Thyroid gland (tissue), 4 donors: Measurements from ENCODE around the gene ACD. TPM values are rescaled to one million over a fixed set of nuclear protein-coding genes. Genes with fewer than 3 reads are reported as not detected.

ENCODE experiments used
- DNase-seq, 2 donors: peaks; one replicate each; pipeline ENCODE4 v3.0.0-alpha.2; 2019
- H3K27ac ChIP-seq, 3 donors: fragments of 200-600 bp; sonication (generic); 1 replicate in 2 of 3; 2 replicates in 1 of 3; pipeline ENCODE4 v1.5.1; 2016 to 2019; ENCODE audit warnings: mild to moderate bottlenecking in 1 of 3, moderate library complexity in 1 of 3
- H3K27me3 ChIP-seq: fragments of 200-600 bp; sonication (generic); one replicate; pipeline ENCODE4 v1.5.1; 2019
- H3K36me3 ChIP-seq, 2 donors: fragments of 200-600 bp; sonication (generic); one replicate each; pipeline ENCODE4 v1.5.1; 2016 to 2019
- H3K4me1 ChIP-seq, 2 donors: fragments of 200-600 bp; sonication (generic); one replicate each; pipeline ENCODE4 v1.5.1; 2017 to 2019
- H3K4me3 ChIP-seq, 3 donors: fragments of 200-600 bp; sonication (generic); replicated peaks in 1 of 3; 1 replicate in 2 of 3; 2 replicates in 1 of 3; pipeline ENCODE4 v1.5.1; 2016; ENCODE audit warnings: mild to moderate bottlenecking in 1 of 3
- H3K9me3 ChIP-seq: fragments of 200-600 bp; sonication (generic); one replicate; pipeline ENCODE4 v1.5.1; 2017
- CTCF ChIP-seq, 6 experiments: fragments of 200-600 bp in 3 of 6; fragments of 450-650 bp in 3 of 6; sonication (generic) in 3 of 6; IDR thresholded peaks; one replicate each; pipeline ENCODE4 v1.5.1; 2016 to 2019; ENCODE audit warnings: antibody characterized with exemption in 6 of 6, mild to moderate bottlenecking in 2 of 6, inconsistent platforms in 1 of 6, moderate library complexity in 1 of 6
- POLR2A ChIP-seq, 2 donors: fragments of 450-650 bp; IDR thresholded peaks; one replicate each; pipeline ENCODE4 v1.6.1; 2017; ENCODE audit warnings: antibody characterized with exemption in 2 of 2, mild to moderate bottlenecking in 2 of 2, moderate library complexity in 1 of 2
- WGBS, 2 donors: methylation state at CpG; one replicate each; pipeline ENCODE4 v1.1.5; 2017; 5-methylcytosine and 5-hydroxymethylcytosine counted together
- intact Hi-C: fragments of 100-400 bp; cut with DNase I; formaldehyde crosslinking; loops from one replicate; pipeline ENCODE4 v1.15.1; 2023
- total RNA-seq, 4 donors: library from RNA; depleted of rRNA; stranded (reverse); fragments of >200 nt; gene quantifications; one replicate each; pipeline ENCODE4 v1.2.3, GENCODE V29; 2016

ACD gene
- total RNA-seq, 4 donors from 2014 or later = 9.3 to 28.7 (median 21.5) TPM

GRCh38 chr16:67660564-67661028, 536 bp upstream of the ACD start, which contains the start of gene PARD6A:
Gene PARD6A (plus strand): TSS chr16:67660960. CDS start chr16:67661039, 79 bp downstream.
- Histone ChIP-seq H3K9me3 (no peaks in the 10 kb centered on the region), H3K4me3 (peak within 1 kb of the TSS; percentile 23 to 83 (median 51)), H3K4me1 (peaks cover 14 to 19% of the 10 kb centered on the region in 2 donors), H3K27me3 (no peaks in the 10 kb centered on the region), H3K36me3 (no peaks in the 10 kb centered on the region), H3K27ac (peak within 1 kb of the TSS; percentile 59 to 97 (median 92))
- TF ChIP-seq POLR2A (IDR thresholded peaks at IDR 0.05) (no peak), CTCF (IDR thresholded peaks at IDR 0.05) (no peak)
- peak; percentile 84 to 86 for DNase-seq
- intact Hi-C loops = loop anchor here (10.0 kb wide), 1 partner anchor 274 kb away; the partner anchor contains the start of genes CTRL and PSMB10
- 0 to 1% methylated on average over 9 to 29 of the region's 48 CpGs for WGBS, 2 donors

DNA sequence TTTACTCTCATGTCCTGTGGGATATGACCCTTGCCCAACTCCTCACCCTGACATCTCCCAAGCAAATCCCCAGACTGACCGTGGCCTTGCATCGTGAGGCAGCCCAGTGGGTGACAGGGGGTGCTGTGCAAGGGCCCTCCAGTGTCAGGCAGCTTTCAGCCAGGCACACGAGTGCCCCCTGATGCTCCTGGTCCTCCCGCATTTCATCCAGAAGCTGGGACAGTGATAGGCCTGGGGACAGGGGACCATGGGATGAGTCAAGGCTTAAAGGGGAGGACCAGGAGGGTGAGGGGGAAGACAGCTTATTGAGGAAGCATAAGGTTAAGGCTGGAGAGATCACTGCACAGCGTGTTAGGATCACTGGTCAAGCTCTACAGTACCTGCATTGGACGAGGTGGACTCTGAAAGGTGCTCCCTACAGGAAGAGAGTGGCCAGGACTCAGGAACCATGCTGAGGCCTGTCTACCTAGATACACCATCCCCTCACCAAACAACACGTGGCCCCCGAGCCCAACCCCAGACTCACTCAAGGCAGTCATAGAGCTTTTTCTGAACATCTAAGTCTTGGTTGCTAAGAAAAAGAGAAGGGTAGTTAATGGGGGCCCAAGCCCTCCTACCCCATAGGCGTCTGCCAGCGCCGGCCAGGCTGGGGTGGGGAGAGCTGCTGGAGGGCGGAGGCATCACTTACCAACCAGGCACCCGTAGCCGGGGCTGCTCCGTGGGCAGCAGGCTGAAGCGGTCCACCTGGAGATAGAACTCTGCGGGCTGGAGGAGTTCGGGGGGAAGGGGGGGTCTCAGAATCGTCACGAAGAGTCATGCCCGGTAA, 998 bp downstream of the ACD start:
- Histone ChIP-seq H3K9me3 (no peaks in the 10 kb centered on the region), H3K27me3 (peaks cover 6% of the 10 kb centered on the region), H3K36me3 (no peaks in the 10 kb centered on the region), H3K27ac (no peak overlapping the region), H3K4me3 (peak overlapping the region in 1 of 3 donors; percentile 83), H3K4me1 (peaks cover 14 to 16% of the 10 kb centered on the region in 2 donors)
- WGBS, 2 donors = 54 to 73% methylated on average over 9 to 17 of the region's 21 CpGs
- DNase-seq = no peak
- no peak for TF ChIP-seq POLR2A (IDR thresholded peaks at IDR 0.05)
- no peak for TF ChIP-seq CTCF (IDR thresholded peaks at IDR 0.05)
- intact Hi-C loops = no loop called here

DNA sequence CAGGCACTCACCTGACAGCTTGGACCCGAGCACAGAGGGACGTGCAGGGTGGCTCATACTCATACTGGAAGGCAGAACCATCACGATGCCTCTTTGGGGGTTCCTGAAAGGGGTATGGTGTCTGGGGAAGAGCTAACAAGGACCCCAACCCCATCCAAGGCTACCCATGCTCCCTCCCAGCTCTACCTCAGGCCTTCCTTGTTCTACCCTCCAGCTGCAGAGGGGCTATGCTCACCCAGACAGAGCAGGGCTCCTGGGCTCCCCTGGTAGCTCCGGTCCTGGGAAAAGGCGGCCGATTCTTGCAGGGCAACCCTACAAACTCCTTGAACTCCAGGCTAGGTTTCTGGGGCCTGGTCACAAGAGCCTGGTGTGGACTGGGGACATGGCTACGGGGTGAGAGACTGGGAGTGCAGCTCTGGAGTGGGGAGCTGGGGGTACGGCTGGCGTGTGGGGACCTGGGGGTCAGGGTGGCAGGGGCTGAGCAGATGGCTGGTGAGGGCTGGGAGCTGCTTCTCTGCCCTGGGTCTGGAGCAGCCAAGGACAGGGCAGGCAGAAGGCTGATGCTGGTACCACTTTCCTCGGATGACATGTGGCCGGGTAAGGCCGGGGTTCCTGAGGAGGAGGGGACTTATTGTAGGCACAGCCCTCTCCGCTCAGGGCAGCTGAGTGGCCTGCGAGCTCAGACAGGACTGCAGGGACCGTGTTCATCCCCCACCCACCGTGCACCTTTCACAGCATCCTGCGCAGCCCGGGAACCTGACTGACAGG, 2.1 kb downstream of the ACD start:
- no peak for DNase-seq
- no peak overlapping the region for H3K4me3 ChIP-seq
- WGBS, 2 donors = 91 to 96% methylated on average over 8 to 14 of the region's 18 CpGs
- no peak overlapping the region for H3K27ac ChIP-seq
- no peaks in the 10 kb centered on the region for H3K36me3 ChIP-seq
- no peaks in the 10 kb centered on the region for H3K9me3 ChIP-seq
- intact Hi-C loops = no loop called here
- no peak for TF ChIP-seq CTCF (IDR thresholded peaks at IDR 0.05)
- TF ChIP-seq POLR2A (IDR thresholded peaks at IDR 0.05) = no peak
- peaks cover 15% of the 10 kb centered on the region for H3K27me3 ChIP-seq
- H3K4me1 ChIP-seq = peaks cover 21 to 26% of the 10 kb centered on the region in 2 donors

GRCh38 chr16:67657017-67657608, 2.9 kb downstream of the ACD start:
- Histone ChIP-seq H3K27me3 (peaks cover 15% of the 10 kb centered on the region), H3K36me3 (no peaks in the 10 kb centered on the region), H3K4me3 (no peak overlapping the region), H3K27ac (no peak overlapping the region), H3K4me1 (peaks cover 21 to 29% of the 10 kb centered on the region in 2 donors), H3K9me3 (no peaks in the 10 kb centered on the region)
- WGBS, 2 donors = 93 to 97% methylated on average over 11 to 16 of the region's 16 CpGs
- no peak for DNase-seq
- TF ChIP-seq POLR2A (IDR thresholded peaks at IDR 0.05) (no peak), CTCF (IDR thresholded peaks at IDR 0.05) (no peak)
- intact Hi-C loops = no loop called here
